K562 (cell line): Measurements from ENCODE around the gene ASCC3. TPM values are rescaled to one million over a fixed set of nuclear protein-coding genes. Genes with fewer than 3 reads are reported as not detected.
A peak's percentile ranks its signal among the peaks of the same experiment; 100 is the strongest.

Source experiments
- ATAC-seq: fragments of 200-7000 bp; cut with Tn5 transposase; 3 replicates; pipeline ENCODE4 v1.9.1; 2020; ENCODE audit warnings: moderate library complexity
- BruUV-seq: library from RNA; stranded (reverse); fragments of 400-500 nt; replicated peaks from 2 replicates; lab custom pipeline; 2021; lab: Mats Ljungman, UMichigan
- CTCF ChIA-PET: fragments of 300-600 bp; formaldehyde crosslinking; extraction: SDS; loops from one replicate; lab custom pipeline; 2021; ENCODE audit warnings: low intra/inter-chr PET ratio; lab: Yijun Ruan, JAX
- POLR2A ChIA-PET: fragments of 300-600, 350-650 bp; sonication (Branson Sonifier 250); formaldehyde crosslinking; extraction: SDS; loops from one replicate; lab custom pipeline; 2021; ENCODE audit warnings: antibody characterized with exemption, inconsistent platforms; lab: Yijun Ruan, JAX
- DNase-seq, 4 experiments: peaks; one replicate each; pipeline versions ENCODE4 v3.0.0 to v3.0.0-alpha.2; 2011 to 2018; ENCODE audit warnings: low spot score in 3 of 4, mixed read lengths in 3 of 4; ENCODE audit errors: extremely low read depth in 1 of 4
- FAIRE-seq: peaks from 2 replicates; lab custom pipeline; 2011; peaks lifted over from hg19 to GRCh38; lab: Jason Lieb, UNC
- H2AFZ ChIP-seq: 2 replicates; pipeline ENCODE4 v1.6.0; 2011; ENCODE audit warnings: low read depth, low read length, control low read depth, inconsistent platforms
- H3K27ac ChIP-seq: fragments of 200-600 bp; 3 replicates; pipeline ENCODE4 v1.8.0; 2011; ENCODE audit warnings: low read depth, mild to moderate bottlenecking, control low read depth, inconsistent platforms, low read length, moderate library complexity, mixed read lengths; ENCODE audit errors: extremely low read depth
- H3K27me3 ChIP-seq, 2 experiments: fragments of 300-600 bp in 1 of 2; 2 replicates in 1 of 2; 3 replicates in 1 of 2; pipeline versions ENCODE4 v1.6.0 to v1.8.0; 2011; ENCODE audit warnings: inconsistent platforms in 2 of 2, low read length in 2 of 2, mild to moderate bottlenecking in 1 of 2, mixed read lengths in 1 of 2, moderate library complexity in 1 of 2; ENCODE audit not compliant: control insufficient read depth in 2 of 2, insufficient read depth in 2 of 2
- H3K36me3 ChIP-seq: fragments of 300-600 bp; 3 replicates; pipeline ENCODE4 v1.8.0; 2011; ENCODE audit warnings: mild to moderate bottlenecking, low read length, inconsistent platforms; ENCODE audit not compliant: control insufficient read depth, insufficient read depth
- H3K4me1 ChIP-seq, 2 experiments: fragments of 200-600 bp in 1 of 2; replicated peaks in 1 of 2; 2 replicates in 1 of 2; 3 replicates in 1 of 2; pipeline versions ENCODE4 v1.5.1 to v1.8.0; 2011; ENCODE audit warnings: inconsistent platforms in 2 of 2, low read length in 2 of 2, mild to moderate bottlenecking in 1 of 2, mixed read lengths in 1 of 2, moderate library complexity in 1 of 2; ENCODE audit not compliant: control insufficient read depth in 2 of 2, insufficient read depth in 2 of 2
- H3K4me2 ChIP-seq: 2 replicates; pipeline ENCODE4 v1.6.1; 2011; ENCODE audit warnings: low read length, control low read depth, inconsistent platforms, mixed read lengths; ENCODE audit not compliant: insufficient read depth
- H3K4me3 ChIP-seq: fragments of 200-600 bp; sonication (generic), shearing (Covaris generic); 2 replicates; pipeline ENCODE4 v1.5.1; 2016; ENCODE audit warnings: control low read depth, inconsistent platforms
- H3K79me2 ChIP-seq: fragments of 200-600 bp; 3 replicates; pipeline ENCODE4 v1.8.0; 2011; ENCODE audit warnings: low read length, inconsistent platforms; ENCODE audit not compliant: control insufficient read depth, insufficient read depth
- H3K9ac ChIP-seq, 2 experiments: 2 replicates each; pipeline versions ENCODE4 v1.6.0 to v1.6.1; 2011; ENCODE audit warnings: low read depth in 2 of 2, low read length in 2 of 2, control low read depth in 1 of 2, inconsistent platforms in 1 of 2, mild to moderate bottlenecking in 1 of 2, mixed read lengths in 1 of 2; ENCODE audit not compliant: insufficient read depth in 1 of 2
- H3K9me1 ChIP-seq: one replicate; pipeline ENCODE4 v1.6.0; 2011; ENCODE audit warnings: inconsistent platforms, mild to moderate bottlenecking, low read length, moderate library complexity; ENCODE audit not compliant: control insufficient read depth, insufficient read depth
- H3K9me3 ChIP-seq: replicated peaks from 2 replicates; pipeline ENCODE4 v1.5.1; 2011; ENCODE audit warnings: low read depth, low read length, inconsistent platforms; ENCODE audit not compliant: control insufficient read depth, insufficient read depth
- H4K20me1 ChIP-seq: replicated peaks from 2 replicates; pipeline ENCODE4 v1.6.1; 2011; ENCODE audit warnings: low read length, inconsistent platforms, mixed read lengths; ENCODE audit not compliant: control insufficient read depth, insufficient read depth
- ATF3 ChIP-seq, 2 experiments: fragments of 450-650 bp in 1 of 2; sonication (generic) in 1 of 2; formaldehyde crosslinking in 1 of 2; IDR thresholded peaks in 1 of 2; conservative IDR thresholded peaks in 1 of 2; 2 replicates each; pipeline versions ENCODE4 v1.6.1 to v1.8.1; 2016 to 2023; ENCODE audit warnings: mild to moderate bottlenecking in 2 of 2, moderate library complexity in 2 of 2, inconsistent platforms in 1 of 2, missing genetic modification reagents in 1 of 2
- CBFA2T3 ChIP-seq: fragments of 450-650 bp; IDR thresholded peaks from 2 replicates; pipeline ENCODE4 v1.6.1; 2017
- CTCF ChIP-seq, 3 experiments: IDR thresholded peaks in 2 of 3; conservative IDR thresholded peaks in 1 of 3; 2 replicates each; pipeline ENCODE4 v1.5.1; 2011 to 2012; ENCODE audit warnings: low read length in 3 of 3, mild to moderate bottlenecking in 3 of 3, control low read depth in 2 of 3, improper control_type of control experiment in 1 of 3, inconsistent platforms in 1 of 3, low read depth in 1 of 3, mixed read lengths in 1 of 3, moderate library complexity in 1 of 3; ENCODE audit not compliant: insufficient read depth in 2 of 3
- HNRNPLL ChIP-seq: fragments of 200-400 bp; formaldehyde crosslinking; IDR thresholded peaks from 2 replicates; pipeline ENCODE4 v1.6.1; 2017; ENCODE audit warnings: low read length, low read depth, mild to moderate bottlenecking; ENCODE audit not compliant: poor library complexity, severe bottlenecking
- PHB2 ChIP-seq: fragments of 450-650 bp; IDR thresholded peaks from 2 replicates; pipeline ENCODE4 v1.6.1; 2017; ENCODE audit warnings: low read depth
- RBBP5 ChIP-seq: fragments of 200-600 bp; sonication (generic); IDR thresholded peaks from 2 replicates; pipeline ENCODE4 v1.6.1; 2012; ENCODE audit warnings: borderline replicate concordance, mild to moderate bottlenecking, low read length, control low read depth, inconsistent platforms; ENCODE audit not compliant: insufficient read depth, poor library complexity, severe bottlenecking
- SREBF1 ChIP-seq: fragments of 150-350 bp; IDR thresholded peaks from 2 replicates; pipeline ENCODE4 v1.6.1; 2014; ENCODE audit warnings: antibody characterized with exemption, low read depth, low read length, borderline replicate concordance
- ZNF57 ChIP-seq: fragments of 450-650 bp; formaldehyde crosslinking; IDR thresholded peaks from 2 replicates; pipeline ENCODE4 v1.4.0; 2020; ENCODE audit warnings: mild to moderate bottlenecking, moderate library complexity
- ZNF77 ChIP-seq: fragments of 250-450 bp; sonication (Bioruptor Pico); IDR thresholded peaks from 2 replicates; pipeline ENCODE4 v1.5.0; 2020
- WGBS: fragments of 100-300 bp; shearing (Covaris generic); methylation state at CpG from one replicate; pipeline ENCODE4 v1.1.6; 2016; ENCODE audit warnings: low coverage, mixed read lengths; ENCODE audit not compliant: insufficient coverage; ENCODE audit errors: missing lambda C conversion rate; 5-methylcytosine and 5-hydroxymethylcytosine counted together
- in situ Hi-C: fragments of 300-500 bp; cut with MboI; formaldehyde crosslinking; loops from 4 replicates; pipeline ENCODE4 v1.15.0; 2018; ENCODE audit warnings: inconsistent platforms, mixed read lengths
- intact Hi-C: fragments of 100-400 bp; cut with micrococcal nuclease; formaldehyde crosslinking; loops from 2 replicates; pipeline ENCODE4 v1.14.2; 2022
- polyA plus RNA-seq, 8 experiments: library from polyadenylated mRNA; depleted of rRNA in 4 of 8; stranded (reverse) in 5 of 8; unstranded in 3 of 8; fragments of >200 nt; fragmentation: Nextera tagmentation in 2 of 8; fragmentation: Illumina TruSeq in 1 of 8; extraction: Ambion mirVana in 2 of 8; extraction: Trizol in 1 of 8; gene quantifications; 2 replicates each; pipeline versions ENCODE4 v1.2.1 to v1.2.3, GENCODE V29; 2011 to 2014; ENCODE audit warnings: inconsistent platforms in 1 of 8, missing spikeins in 1 of 8
- total RNA-seq, 7 experiments: library from RNA; depleted of rRNA in 6 of 7; stranded (reverse); fragments of >200 nt in 6 of 7; fragmentation: Illumina TruSeq in 2 of 7; extraction: Trizol in 2 of 7; gene quantifications; 2 replicates each; pipeline versions ENCODE4 v1.2.1 to v1.2.3, GENCODE V29; 2011 to 2021; ENCODE audit warnings: low replicate concordance in 1 of 7

ASCC3 gene
- total and polyA plus RNA-seq, 9 of the 15 experiments (the other 6 are each of a cell fraction or from before 2014, with no cell fraction given) = 16.1 to 56.1 (median 33.9) TPM

- TF ChIP-seq ATF3 (IDR thresholded peaks at IDR 0.05) = peak; percentile 36; the same call in 1 of the 2 replicates
- TF ChIP-seq ATF3 (CRISPR knock-in tag; conservative IDR thresholded peaks at IDR 0.05) = no peak
- no peak for TF ChIP-seq HNRNPLL
Observed at GRCh38 chr6:100880149-100880852, 828 bp downstream of the ASCC3 start (continued).

- ATAC-seq (no peak), FAIRE-seq (no peak), DNase-seq (no peak)
- Histone ChIP-seq H3K9me1 (no peaks in the 10 kb centered on the region), H3K9me3 (no peaks in the 10 kb centered on the region), H3K27ac (no peak overlapping the region), H3K27me3 (no peaks in the 10 kb centered on the region), H3K4me1 (peaks cover 7 to 30% of the 10 kb centered on the region in 2 experiments; a peak in 3 of 5 replicates), H3K79me2 (peaks cover 79% of the 10 kb centered on the region), H2AFZ (no peak overlapping the region), H3K4me3 (no peak overlapping the region), H3K4me2 (no peak overlapping the region; the same call in 1 of the 2 replicates), H4K20me1 (peaks cover 8% of the 10 kb centered on the region; the same call in 1 of the 2 replicates), H3K36me3 (no peaks in the 10 kb centered on the region; the same call in none of the 3 replicates), H3K9ac (peak overlapping the region in 1 of 2 experiments; percentile 6; a peak in 1 of 4 replicates)
- no TSS peak for BruUV-seq
- 50% methylated on average over 2 of the region's 2 CpGs for WGBS
- POLR2A ChIA-PET = interaction anchor here (2.1 kb wide), 1 partner anchor 9 kb away, joined by 6 read pairs; no protein-coding TSS in a partner anchor
- CTCF ChIA-PET = no interaction called here
- in situ Hi-C loops = no loop called here
- intact Hi-C loops = no loop called here
- TF ChIP-seq RBBP5 = no peak
- TF ChIP-seq CTCF (IDR thresholded peaks at IDR 0.05 in 2 of 3, conservative IDR thresholded peaks at IDR 0.05 in 1 of 3; ENCODE audit: insufficient read depth in 2 of 3, low read depth in 1 of 3, low read length in 3 of 3) = no peak
- no peak for TF ChIP-seq PHB2
- TF ChIP-seq ZNF57 (CRISPR knock-in tag) = no peak
- TF ChIP-seq ZNF77 (CRISPR knock-in tag) = no peak
- no peak for TF ChIP-seq CBFA2T3
- no peak for TF ChIP-seq SREBF1
Observed at GRCh38 chr6:100879317-100879716, 1.8 kb downstream of the ASCC3 start.
